ENCODE data around the gene ANAPC16. TPM values are rescaled to one million over a fixed set of nuclear protein-coding genes. Genes with fewer than 3 reads are reported as not detected.

ANAPC16 gene
- total RNA-seq, 1 experiment from 2014 or later = 71.1 TPM

GRCh38 chr10:72264536-72264935 is 48.7 kb downstream of the ANAPC16 start:
- H3K27ac ChIP-seq (ENCODE audit: low read depth, low read length) = no peak overlapping the region
- BruUV-seq (replicated peaks) = no TSS peak
- no peak for ATAC-seq
- no peak overlapping the region for H2AFZ ChIP-seq (ENCODE audit: low read depth, low read length, poor library complexity, severe bottlenecking)
- H3K4me3 ChIP-seq (replicated peaks in 1 of 2; ENCODE audit: low read depth in 1 of 2, low read length in 2 of 2) = no peak overlapping the region
- no peaks in the 10 kb centered on the region for H3K27me3 ChIP-seq (ENCODE audit: insufficient read depth, low read length)
- no peaks in the 10 kb centered on the region for H4K20me1 ChIP-seq (ENCODE audit: insufficient read depth)
- no peak for DNase-seq (ENCODE audit: low read depth, low spot score)
- no peaks in the 10 kb centered on the region for H3K79me2 ChIP-seq (ENCODE audit: insufficient read depth, low read length)
- CTCF ChIA-PET = interaction anchor here (1.9 kb wide), 1 partner anchor 9 kb away, joined by 4 read pairs; the partner anchor contains the start of gene DDIT4
- TF ChIP-seq CBX3 (IDR thresholded peaks at IDR 0.05; ENCODE audit: low read depth) (no peak), MAX (IDR thresholded peaks at IDR 0.05) (no peak)
- no peak overlapping the region for H3K4me2 ChIP-seq (ENCODE audit: low read length)
- POLR2A ChIA-PET = interaction anchor here (0.6 to 9.2 kb wide), 6 partner anchors 10 to 57 kb away, joined by 3 to 166 read pairs (median 4); partner anchors contain the start of gene DDIT4
- H3K36me3 ChIP-seq (ENCODE audit: control insufficient read depth in 1 of 2, insufficient read depth in 2 of 2, low read length in 2 of 2) = no peaks in the 10 kb centered on the region
- RAD21 ChIA-PET (ENCODE audit: low non-redundant PET in 1 of 2, low total read pairs in 2 of 2, uncharacterized antibody in 2 of 2, unreplicated experiment in 2 of 2) = no interaction called here
- no peak overlapping the region for H3K9ac ChIP-seq (ENCODE audit: low read length)
- no peaks in the 10 kb centered on the region for H3K9me2 ChIP-seq (ENCODE audit: insufficient read depth)
- peaks cover 43 to 61% of the 10 kb centered on the region in 2 experiments for H3K4me1 ChIP-seq (ENCODE audit: control insufficient read depth in 1 of 2, insufficient read depth in 2 of 2, low read length in 2 of 2)
- intact Hi-C loops (cut with micrococcal nuclease) = no loop called here
- H3K9me3 ChIP-seq (ENCODE audit: control insufficient read depth in 1 of 2, insufficient read depth in 1 of 2, low read depth in 1 of 2, low read length in 2 of 2) = no peaks in the 10 kb centered on the region

- RAD21 ChIA-PET (ENCODE audit: low non-redundant PET in 1 of 2, low total read pairs in 2 of 2, uncharacterized antibody in 2 of 2, unreplicated experiment in 2 of 2) = no interaction called here
- H3K9me2 ChIP-seq (ENCODE audit: insufficient read depth) = no peaks in the 10 kb centered on the region
- no peak overlapping the region for H3K4me2 ChIP-seq (ENCODE audit: low read length)
- H3K9me3 ChIP-seq (ENCODE audit: control insufficient read depth in 1 of 2, insufficient read depth in 1 of 2, low read depth in 1 of 2, low read length in 2 of 2) = no peaks in the 10 kb centered on the region
- no TSS peak for BruUV-seq (replicated peaks)
- no peaks in the 10 kb centered on the region for H3K79me2 ChIP-seq (ENCODE audit: insufficient read depth, low read length)
- no peak overlapping the region for H3K9ac ChIP-seq (ENCODE audit: low read length)
- intact Hi-C loops (cut with micrococcal nuclease) = no loop called here
- no peak overlapping the region for H3K4me3 ChIP-seq (replicated peaks in 1 of 2; ENCODE audit: low read depth in 1 of 2, low read length in 2 of 2)
- no peaks in the 10 kb centered on the region for H3K27me3 ChIP-seq (ENCODE audit: insufficient read depth, low read length)
- no peaks in the 10 kb centered on the region for H4K20me1 ChIP-seq (ENCODE audit: insufficient read depth)
- ATAC-seq (no peak), DNase-seq (ENCODE audit: low read depth, low spot score) (no peak)
- H3K36me3 ChIP-seq (ENCODE audit: control insufficient read depth in 1 of 2, insufficient read depth in 2 of 2, low read length in 2 of 2) = no peaks in the 10 kb centered on the region
- H2AFZ ChIP-seq (ENCODE audit: low read depth, low read length, poor library complexity, severe bottlenecking) = no peak overlapping the region
- H3K27ac ChIP-seq (ENCODE audit: low read depth, low read length) = no peak overlapping the region
- CTCF ChIA-PET = no interaction called here
- POLR2A ChIA-PET = interaction anchor here (1.0 to 9.2 kb wide), 2 partner anchors 9 to 25 kb away, joined by 3 to 166 read pairs; partner anchors contain the start of gene DDIT4
- peaks cover 34 to 52% of the 10 kb centered on the region in 2 experiments for H3K4me1 ChIP-seq (ENCODE audit: control insufficient read depth in 1 of 2, insufficient read depth in 2 of 2, low read length in 2 of 2)
- TF ChIP-seq JUND (IDR thresholded peaks at IDR 0.05) (no peak), SP1 (IDR thresholded peaks at IDR 0.05; ENCODE audit: low read depth) (no peak), SRF (IDR thresholded peaks at IDR 0.05; ENCODE audit: low read depth) (no peak), FOSL1 (IDR thresholded peaks at IDR 0.05; ENCODE audit: low read depth) (no peak), ATF3 (IDR thresholded peaks at IDR 0.05) (no peak), MAX (IDR thresholded peaks at IDR 0.05) (no peak), RAD21 (IDR thresholded peaks at IDR 0.05; ENCODE audit: low read depth) (no peak), SIN3A (IDR thresholded peaks at IDR 0.05; ENCODE audit: low read depth) (no peak), ZBTB33 (IDR thresholded peaks at IDR 0.05; ENCODE audit: extremely low read depth, insufficient replicate concordance, low read length) (no peak), EZH2phosphoT487 (IDR thresholded peaks at IDR 0.05; ENCODE audit: borderline replicate concordance) (no peak), EGR1 (IDR thresholded peaks at IDR 0.05; ENCODE audit: low read depth) (no peak), CTCF (IDR thresholded peaks at IDR 0.05 in 2 of 3, conservative IDR thresholded peaks at IDR 0.05 in 1 of 3; ENCODE audit: borderline replicate concordance in 1 of 3, insufficient read depth in 1 of 3, low read depth in 2 of 3, low read length in 2 of 3) (no peak), YY1 (IDR thresholded peaks at IDR 0.05; ENCODE audit: extremely low read depth, insufficient replicate concordance, low read depth, low read length) (no peak), POLR2A (IDR thresholded peaks at IDR 0.05; ENCODE audit: borderline replicate concordance, extremely low read depth, insufficient read depth, insufficient read length) (no peak), CEBPB (IDR thresholded peaks at IDR 0.05; ENCODE audit: low read depth) (no peak), CBX3 (IDR thresholded peaks at IDR 0.05; ENCODE audit: low read depth) (no peak), POLR2AphosphoS5 (IDR thresholded peaks at IDR 0.05; ENCODE audit: low read depth, low read length) (no peak), ZNF274 (IDR thresholded peaks at IDR 0.05; ENCODE audit: low read depth, low read length) (no peak)
Observed at GRCh38 chr10:72265508-72265907, 49.7 kb downstream of the ANAPC16 start.
